ENCODE results near the gene CCDC85C. TPM values are rescaled to one million over a fixed set of nuclear protein-coding genes. Genes with fewer than 3 reads are reported as not detected.

The CCDC85C gene
- total and polyA plus RNA-seq, 2 of the 4 experiments (the other 2 are of a cell fraction): 16.0 to 19.0 TPM

DNA sequence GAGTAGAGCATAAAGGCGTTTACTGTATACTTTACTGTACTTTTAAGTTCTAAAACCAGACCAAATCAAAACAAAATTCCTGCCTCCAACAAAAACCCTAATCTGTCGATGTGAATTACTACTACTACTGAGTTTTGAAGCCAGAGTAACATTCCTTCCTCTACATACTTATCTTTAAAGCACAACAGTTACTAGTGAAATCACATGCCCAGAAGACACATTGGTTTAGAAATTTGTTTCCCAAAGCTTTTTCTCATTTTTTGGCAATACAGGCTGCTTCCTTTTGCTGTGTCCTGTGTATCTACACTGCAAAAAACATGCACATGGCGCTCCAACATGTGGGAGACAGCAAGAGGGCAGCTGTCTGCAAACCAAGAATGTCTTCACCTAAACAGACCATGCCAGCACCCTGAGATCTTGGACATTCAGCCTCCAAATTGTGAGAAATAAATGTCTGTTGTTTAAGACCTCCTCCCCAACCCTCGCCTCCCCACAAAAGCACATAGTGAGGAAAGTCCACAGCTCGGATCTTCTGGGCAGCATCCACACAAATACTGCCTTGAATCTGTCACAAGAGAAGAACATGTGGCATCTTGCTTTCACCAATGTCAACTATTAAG, 144.4 kb downstream of the CCDC85C start:
- H3K36me3 ChIP-seq (ENCODE audit: control insufficient read depth, insufficient read depth, low read length): peaks cover 26% of the 10 kb centered on the region

More for the DNA sequence above, 144.4 kb downstream of the CCDC85C start:
- no peak overlapping the region for H3K56ac ChIP-seq (ENCODE audit: extremely low read depth, insufficient read depth, low read length)
- no peak overlapping the region for H2AK9ac ChIP-seq (replicated peaks; ENCODE audit: low read depth, low read length, poor library complexity)
- no peak for TF ChIP-seq RCOR1 (IDR thresholded peaks at IDR 0.05; ENCODE audit: insufficient replicate concordance, low read length)
- TF ChIP-seq BHLHE40 (IDR thresholded peaks at IDR 0.05; ENCODE audit: low read depth, low read length): no peak
- no peak for TF ChIP-seq SMC3 (IDR thresholded peaks at IDR 0.05; ENCODE audit: low read depth, low read length)
- no peak for TF ChIP-seq NFE2L2 (IDR thresholded peaks at IDR 0.05; ENCODE audit: low read depth, low read length)
- no peak for TF ChIP-seq CEBPB (IDR thresholded peaks at IDR 0.05; ENCODE audit: low read depth, low read length)
- TF ChIP-seq MAZ (IDR thresholded peaks at IDR 0.05; ENCODE audit: borderline replicate concordance, low read depth, low read length): no peak
- H3K79me1 ChIP-seq (ENCODE audit: low read depth in 1 of 2, low read length in 2 of 2): peaks cover 9 to 25% of the 10 kb centered on the region in 2 experiments
- no peak overlapping the region for H2BK15ac ChIP-seq (ENCODE audit: low read depth, low read length)
- H3K4ac ChIP-seq (ENCODE audit: low read depth, low read length): no peak overlapping the region
- peaks cover 3% of the 10 kb centered on the region; the same call in 1 of the 2 replicates for H4K20me1 ChIP-seq (ENCODE audit: insufficient read depth, low read length)
- no peak overlapping the region for H3K18ac ChIP-seq (ENCODE audit: low read depth, low read length)
- ChIA-PET POLR2A (ENCODE audit: unreplicated experiment) (no interaction called here), CTCF (no interaction called here)
- H3K4me3 ChIP-seq (ENCODE audit: insufficient read depth, low read depth, low read length): no peak overlapping the region
- H2BK20ac ChIP-seq (ENCODE audit: low read depth, low read length): no peak overlapping the region
- WGBS, 2 experiments (ENCODE audit: extremely low coverage in 2 of 2, insufficient read length in 1 of 2): 90% methylated on average over 1 of the region's 5 CpGs; no CpG with 5 or more reads in 1 of the 2 experiments
- intact Hi-C loops (cut with micrococcal nuclease) (no loop called here), dilution Hi-C loops (cut with HindIII; ENCODE audit: low sequenced_read_pairs, unreplicated experiment) (no loop called here), in situ Hi-C loops (cut with MboI; ENCODE audit: low sequenced_read_pairs) (no loop called here)
- no peak overlapping the region for H3K27ac ChIP-seq (ENCODE audit: insufficient read depth, low read length)
- peaks cover 3% of the 10 kb centered on the region; the same call in 1 of the 2 replicates for H3K4me1 ChIP-seq (ENCODE audit: control insufficient read depth, insufficient read depth, low read length)
- no peak overlapping the region for H2AK5ac ChIP-seq (ENCODE audit: low read depth, low read length)
- H3K9ac ChIP-seq (ENCODE audit: low read depth, low read length): no peak overlapping the region
- H3K4me2 ChIP-seq (ENCODE audit: low read depth, low read length): no peak overlapping the region
- H4K91ac ChIP-seq (ENCODE audit: insufficient read depth, low read depth, low read length): no peak overlapping the region
- H2BK5ac ChIP-seq (ENCODE audit: low read depth, low read length, poor library complexity, severe bottlenecking): no peak overlapping the region
- H3K23ac ChIP-seq (ENCODE audit: low read depth, low read length): no peak overlapping the region
- no peaks in the 10 kb centered on the region for H3K27me3 ChIP-seq (ENCODE audit: control insufficient read depth, insufficient read depth, low read length)
- H4K5ac ChIP-seq (ENCODE audit: low read depth, low read length): no peak overlapping the region
- no peak; the same call in 1 of the 2 replicates for ATAC-seq (ENCODE audit: low read depth)
- no TSS peak for BruUV-seq (replicated peaks)
- no peak overlapping the region for H2AFZ ChIP-seq (replicated peaks; ENCODE audit: low read length, poor library complexity)
- no peaks in the 10 kb centered on the region for H3K9me3 ChIP-seq (ENCODE audit: control insufficient read depth, insufficient read depth, low read length)
- 0 out of 2 replicates have a peak, but pooled peaks cover 3% of the 10 kb centered on the region for H3K9me1 ChIP-seq (ENCODE audit: insufficient read depth, low read length)
- DNase-seq: no peak
- no peak overlapping the region for H2BK120ac ChIP-seq (ENCODE audit: low read depth, low read length)
- H3K14ac ChIP-seq (replicated peaks; ENCODE audit: low read depth, low read length): no peak overlapping the region
- no peak overlapping the region for H4K8ac ChIP-seq (ENCODE audit: low read depth in 2 of 2, low read length in 2 of 2)
